GM19043 (cell line): ENCODE results near the gene NCMAP.

Source experiments
- ATAC-seq: cut with Tn5 transposase; IDR thresholded peaks from one replicate; pipeline ENCODE4 v1.9.1; 2021; ENCODE audit warnings: low read depth; ENCODE audit not compliant: unreplicated experiment

Gene NCMAP

GRCh38 chr1:24567792-24568388, 12.0 kb downstream of the NCMAP start:
- no peak for ATAC-seq

GRCh38 chr1:24568475-24568874, 12.6 kb downstream of the NCMAP start:
- ATAC-seq: no peak

- no peak for ATAC-seq
Observed at GRCh38 chr1:24570265-24571125, 14.6 kb downstream of the NCMAP start.

- no peak for ATAC-seq
Observed at GRCh38 chr1:24572301-24572700, 16.4 kb downstream of the NCMAP start.

- ATAC-seq: no peak
Observed at GRCh38 chr1:24575905-24576587, 20.2 kb downstream of the NCMAP start.

GRCh38 chr1:24578846-24579245, 23.0 kb downstream of the NCMAP start:
- ATAC-seq: no peak

- ATAC-seq: no peak
Observed at GRCh38 chr1:24580756-24581155, 24.9 kb downstream of the NCMAP start.

- ATAC-seq: no peak
Observed at GRCh38 chr1:24584171-24584647, 28.3 kb downstream of the NCMAP start.

GRCh38 chr1:24586119-24586518, 30.2 kb downstream of the NCMAP start:
- ATAC-seq: no peak

- no peak for ATAC-seq
Observed at GRCh38 chr1:24586970-24587820, 31.3 kb downstream of the NCMAP start.

- ATAC-seq: no peak
Observed at GRCh38 chr1:24588573-24588972, 32.7 kb downstream of the NCMAP start.

- no peak for ATAC-seq
Observed at GRCh38 chr1:24589200-24589599, 33.3 kb downstream of the NCMAP start.

- no peak for ATAC-seq
Observed at GRCh38 chr1:24591781-24592180, 35.9 kb downstream of the NCMAP start.

GRCh38 chr1:24594328-24594598, 38.4 kb downstream of the NCMAP start:
- ATAC-seq: no peak

GRCh38 chr1:24596401-24596880, 40.6 kb downstream of the NCMAP start:
- no peak for ATAC-seq

GRCh38 chr1:24599265-24599664, 43.4 kb downstream of the NCMAP start:
- no peak for ATAC-seq

GRCh38 chr1:24600551-24600950, 44.7 kb downstream of the NCMAP start:
- ATAC-seq: no peak

- ATAC-seq: no peak
Observed at GRCh38 chr1:24605534-24606295, 49.8 kb downstream of the NCMAP start.

GRCh38 chr1:24606296-24606605, 50.4 kb downstream of the NCMAP start:
- ATAC-seq: no peak

- no peak for ATAC-seq
Observed at GRCh38 chr1:24606621-24607020, 50.7 kb downstream of the NCMAP start.
